Liver (tissue), 3 donors: Measurements from ENCODE around the gene MAT2B.

Experiments
- NR2F2 ChIP-seq: IDR thresholded peaks from 2 replicates; pipeline ENCODE4 v1.6.1; 2016; ENCODE audit warnings: antibody characterized with exemption
- RAD21 ChIP-seq, 2 donors: IDR thresholded peaks; 2 replicates each; pipeline ENCODE4 v1.6.1; 2016; ENCODE audit warnings: antibody characterized with exemption in 2 of 2, mild to moderate bottlenecking in 2 of 2
- TAF1 ChIP-seq: conservative IDR thresholded peaks from 2 replicates; pipeline ENCODE4 v1.6.1; 2016; ENCODE audit warnings: antibody characterized with exemption, mild to moderate bottlenecking
- TF ChIP-seq, protein P1 (sequence below): fragments of 150-350 bp; IDR thresholded peaks from 2 replicates; pipeline ENCODE4 v1.5.1; 2017; ENCODE audit warnings: improper control_type of control experiment, low read depth, low read length; ENCODE audit not compliant: missing input control
- TF ChIP-seq, protein P2 (sequence below): IDR thresholded peaks from 2 replicates; pipeline ENCODE4 v1.6.1; 2016; ENCODE audit warnings: antibody characterized with exemption, mild to moderate bottlenecking
- donor health status: healthy.
- donor health status: healthy.

DNA sequence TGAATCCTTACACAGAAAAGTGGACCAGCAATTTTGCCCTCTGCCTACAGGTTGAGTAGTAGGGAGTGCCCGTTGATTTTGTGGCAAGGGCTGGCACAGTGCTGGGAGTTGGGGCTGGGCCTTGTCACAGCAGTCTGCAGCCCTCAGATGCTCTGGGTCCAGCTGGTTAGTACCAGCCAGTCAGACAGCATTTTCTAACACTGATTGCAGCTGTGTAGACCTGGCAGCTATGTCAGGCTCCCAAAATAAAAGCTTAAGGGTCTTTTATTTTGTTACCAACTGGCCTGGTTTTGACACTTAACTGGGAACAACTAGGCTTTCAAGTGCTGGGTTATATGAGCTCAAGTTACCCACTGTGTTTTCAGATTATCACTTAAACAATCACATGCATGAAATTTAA lies 57.7 kb downstream of the MAT2B start:
- TF ChIP-seq TAF1 (no peak), NR2F2 (no peak), RAD21 (IDR thresholded peaks at IDR 0.05) (no peak)
- TF ChIP-seq, protein P1, sequence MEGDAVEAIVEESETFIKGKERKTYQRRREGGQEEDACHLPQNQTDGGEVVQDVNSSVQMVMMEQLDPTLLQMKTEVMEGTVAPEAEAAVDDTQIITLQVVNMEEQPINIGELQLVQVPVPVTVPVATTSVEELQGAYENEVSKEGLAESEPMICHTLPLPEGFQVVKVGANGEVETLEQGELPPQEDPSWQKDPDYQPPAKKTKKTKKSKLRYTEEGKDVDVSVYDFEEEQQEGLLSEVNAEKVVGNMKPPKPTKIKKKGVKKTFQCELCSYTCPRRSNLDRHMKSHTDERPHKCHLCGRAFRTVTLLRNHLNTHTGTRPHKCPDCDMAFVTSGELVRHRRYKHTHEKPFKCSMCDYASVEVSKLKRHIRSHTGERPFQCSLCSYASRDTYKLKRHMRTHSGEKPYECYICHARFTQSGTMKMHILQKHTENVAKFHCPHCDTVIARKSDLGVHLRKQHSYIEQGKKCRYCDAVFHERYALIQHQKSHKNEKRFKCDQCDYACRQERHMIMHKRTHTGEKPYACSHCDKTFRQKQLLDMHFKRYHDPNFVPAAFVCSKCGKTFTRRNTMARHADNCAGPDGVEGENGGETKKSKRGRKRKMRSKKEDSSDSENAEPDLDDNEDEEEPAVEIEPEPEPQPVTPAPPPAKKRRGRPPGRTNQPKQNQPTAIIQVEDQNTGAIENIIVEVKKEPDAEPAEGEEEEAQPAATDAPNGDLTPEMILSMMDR: no peak
- TF ChIP-seq, protein P2, sequence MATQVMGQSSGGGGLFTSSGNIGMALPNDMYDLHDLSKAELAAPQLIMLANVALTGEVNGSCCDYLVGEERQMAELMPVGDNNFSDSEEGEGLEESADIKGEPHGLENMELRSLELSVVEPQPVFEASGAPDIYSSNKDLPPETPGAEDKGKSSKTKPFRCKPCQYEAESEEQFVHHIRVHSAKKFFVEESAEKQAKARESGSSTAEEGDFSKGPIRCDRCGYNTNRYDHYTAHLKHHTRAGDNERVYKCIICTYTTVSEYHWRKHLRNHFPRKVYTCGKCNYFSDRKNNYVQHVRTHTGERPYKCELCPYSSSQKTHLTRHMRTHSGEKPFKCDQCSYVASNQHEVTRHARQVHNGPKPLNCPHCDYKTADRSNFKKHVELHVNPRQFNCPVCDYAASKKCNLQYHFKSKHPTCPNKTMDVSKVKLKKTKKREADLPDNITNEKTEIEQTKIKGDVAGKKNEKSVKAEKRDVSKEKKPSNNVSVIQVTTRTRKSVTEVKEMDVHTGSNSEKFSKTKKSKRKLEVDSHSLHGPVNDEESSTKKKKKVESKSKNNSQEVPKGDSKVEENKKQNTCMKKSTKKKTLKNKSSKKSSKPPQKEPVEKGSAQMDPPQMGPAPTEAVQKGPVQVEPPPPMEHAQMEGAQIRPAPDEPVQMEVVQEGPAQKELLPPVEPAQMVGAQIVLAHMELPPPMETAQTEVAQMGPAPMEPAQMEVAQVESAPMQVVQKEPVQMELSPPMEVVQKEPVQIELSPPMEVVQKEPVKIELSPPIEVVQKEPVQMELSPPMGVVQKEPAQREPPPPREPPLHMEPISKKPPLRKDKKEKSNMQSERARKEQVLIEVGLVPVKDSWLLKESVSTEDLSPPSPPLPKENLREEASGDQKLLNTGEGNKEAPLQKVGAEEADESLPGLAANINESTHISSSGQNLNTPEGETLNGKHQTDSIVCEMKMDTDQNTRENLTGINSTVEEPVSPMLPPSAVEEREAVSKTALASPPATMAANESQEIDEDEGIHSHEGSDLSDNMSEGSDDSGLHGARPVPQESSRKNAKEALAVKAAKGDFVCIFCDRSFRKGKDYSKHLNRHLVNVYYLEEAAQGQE: no peak
